Measurements from ENCODE around the gene XXYLT1.
"Not testable (repeated sequence)": the region's sequence is repeated elsewhere in the genome, so short reads cannot be mapped to it uniquely, and the experiment has no call there.

XXYLT1 gene

GRCh38 chr3:195110647-195111318 lies 160.2 kb downstream of the XXYLT1 start:
- Histone ChIP-seq H3K27me3 (ENCODE audit: control insufficient read depth, low read length) (no peaks in the 10 kb centered on the region), H3K36me3 (ENCODE audit: control insufficient read depth, low read length) (no peaks in the 10 kb centered on the region), H3K9me2 (replicated peaks; ENCODE audit: control insufficient read depth, low read length) (no peaks in the 10 kb centered on the region), H3K4me2 (ENCODE audit: low read length) (no peak overlapping the region), H3K4me1 (ENCODE audit: control insufficient read depth, low read length) (peaks cover 11% of the 10 kb centered on the region), H3K9me3 (ENCODE audit: control insufficient read depth, insufficient read depth, low read length) (no peaks in the 10 kb centered on the region), H3K27ac (ENCODE audit: low read depth, low read length) (no peak overlapping the region), H3K4me3 (ENCODE audit: low read length) (no peak overlapping the region), H4K20me1 (ENCODE audit: control insufficient read depth, insufficient read depth, low read depth, low read length) (0 out of 2 replicates have a peak, but pooled peaks cover 4% of the 10 kb centered on the region), H3K79me2 (ENCODE audit: control insufficient read depth, low read length) (no peaks in the 10 kb centered on the region), H3F3A (ENCODE audit: control insufficient read depth, insufficient read depth) (peaks cover 5% of the 10 kb centered on the region)
- no peak for TF ChIP-seq EZH2phosphoT487 (IDR thresholded peaks at IDR 0.05; ENCODE audit: borderline replicate concordance, low read length)
- TF ChIP-seq CTCF (IDR thresholded peaks at IDR 0.05; ENCODE audit: low read depth, low read length, poor library complexity, severe bottlenecking) = no peak

GRCh38 chr3:195109098-195109657 lies 161.8 kb downstream of the XXYLT1 start:
- no peaks in the 10 kb centered on the region for H3K27me3 ChIP-seq (ENCODE audit: control insufficient read depth, low read length)
- 0 out of 2 replicates have a peak, but pooled peaks cover 9% of the 10 kb centered on the region for H4K20me1 ChIP-seq (ENCODE audit: control insufficient read depth, insufficient read depth, low read depth, low read length)
- peaks cover 5% of the 10 kb centered on the region for H3F3A ChIP-seq (ENCODE audit: control insufficient read depth, insufficient read depth)

GRCh38 chr3:195107593-195107992 lies 163.4 kb downstream of the XXYLT1 start:
- Histone ChIP-seq H3K4me3 (ENCODE audit: low read length) (no peak overlapping the region), H4K20me1 (ENCODE audit: control insufficient read depth, insufficient read depth, low read depth, low read length) (0 out of 2 replicates have a peak, but pooled peaks cover 9% of the 10 kb centered on the region), H3F3A (ENCODE audit: control insufficient read depth, insufficient read depth) (peaks cover 5% of the 10 kb centered on the region), H3K27me3 (ENCODE audit: control insufficient read depth, low read length) (no peaks in the 10 kb centered on the region), H3K79me2 (ENCODE audit: control insufficient read depth, low read length) (no peaks in the 10 kb centered on the region), H3K36me3 (ENCODE audit: control insufficient read depth, low read length) (no peaks in the 10 kb centered on the region), H3K4me1 (ENCODE audit: control insufficient read depth, low read length) (peaks cover 11% of the 10 kb centered on the region), H3K9me3 (ENCODE audit: control insufficient read depth, insufficient read depth, low read length) (no peaks in the 10 kb centered on the region), H3K27ac (ENCODE audit: low read depth, low read length) (no peak overlapping the region), H3K4me2 (ENCODE audit: low read length) (no peak overlapping the region), H3K9me2 (replicated peaks; ENCODE audit: control insufficient read depth, low read length) (no peaks in the 10 kb centered on the region)
- no peak for TF ChIP-seq CTCF (IDR thresholded peaks at IDR 0.05; ENCODE audit: low read depth, low read length, poor library complexity, severe bottlenecking)
- no peak for TF ChIP-seq EZH2phosphoT487 (IDR thresholded peaks at IDR 0.05; ENCODE audit: borderline replicate concordance, low read length)

More at GRCh38 chr3:195109098-195109657, 161.8 kb downstream of the XXYLT1 start:
- H3K4me2 ChIP-seq (ENCODE audit: low read length) = no peak overlapping the region
- no peak for TF ChIP-seq CTCF (IDR thresholded peaks at IDR 0.05; ENCODE audit: low read depth, low read length, poor library complexity, severe bottlenecking)
- no peak for TF ChIP-seq EZH2phosphoT487 (IDR thresholded peaks at IDR 0.05; ENCODE audit: borderline replicate concordance, low read length)
- H3K79me2 ChIP-seq (ENCODE audit: control insufficient read depth, low read length) = no peaks in the 10 kb centered on the region
- no peaks in the 10 kb centered on the region for H3K9me2 ChIP-seq (replicated peaks; ENCODE audit: control insufficient read depth, low read length)
- H3K9me3 ChIP-seq (ENCODE audit: control insufficient read depth, insufficient read depth, low read length) = no peaks in the 10 kb centered on the region
- no peak overlapping the region for H3K4me3 ChIP-seq (ENCODE audit: low read length)
- no peaks in the 10 kb centered on the region for H3K36me3 ChIP-seq (ENCODE audit: control insufficient read depth, low read length)
- no peak overlapping the region for H3K27ac ChIP-seq (ENCODE audit: low read depth, low read length)
- H3K4me1 ChIP-seq (ENCODE audit: control insufficient read depth, low read length) = peaks cover 11% of the 10 kb centered on the region

- H3K27me3 ChIP-seq (ENCODE audit: control insufficient read depth, low read length); H3F3A ChIP-seq (ENCODE audit: control insufficient read depth, insufficient read depth); H3K4me2 ChIP-seq (ENCODE audit: low read length); H3K27ac ChIP-seq (ENCODE audit: low read depth, low read length); H3K36me3 ChIP-seq (ENCODE audit: control insufficient read depth, low read length); H3K9me3 ChIP-seq (ENCODE audit: control insufficient read depth, insufficient read depth, low read length); H3K79me2 ChIP-seq (ENCODE audit: control insufficient read depth, low read length); H3K4me3 ChIP-seq (ENCODE audit: low read length); H4K20me1 ChIP-seq (ENCODE audit: control insufficient read depth, insufficient read depth, low read depth, low read length); H3K9me2 ChIP-seq (replicated peaks; ENCODE audit: control insufficient read depth, low read length): not testable (repeated sequence)
- H3K4me1 ChIP-seq (ENCODE audit: control insufficient read depth, low read length) = peaks cover 13% of the 10 kb centered on the region
Observed at GRCh38 chr3:195107031-195107430, 163.9 kb downstream of the XXYLT1 start.

Measured in DOHH2 (cell line).